HG02885 (cell line): Measurements from ENCODE around the gene FGD4.

Experiments used
- ATAC-seq: cut with Tn5 transposase; IDR thresholded peaks from one replicate; pipeline ENCODE4 v1.9.1; 2021; ENCODE audit warnings: mild to moderate bottlenecking; ENCODE audit not compliant: unreplicated experiment, poor library complexity

FGD4 gene

GRCh38 chr12:32402170-32402569 lies 2.8 kb downstream of the FGD4 start:
- no peak for ATAC-seq

- no peak for ATAC-seq
These were observed 3.6 kb downstream of the FGD4 start for GRCh38 chr12:32402946-32403345.

GRCh38 chr12:32407795-32408194 lies 8.4 kb downstream of the FGD4 start:
- ATAC-seq, result no peak

- no peak for ATAC-seq
These were observed 14.1 kb downstream of the FGD4 start for GRCh38 chr12:32413412-32413811.

GRCh38 chr12:32418221-32418620 lies 18.9 kb downstream of the FGD4 start:
- no peak for ATAC-seq

GRCh38 chr12:32418903-32419519 lies 19.7 kb downstream of the FGD4 start:
- no peak for ATAC-seq

- ATAC-seq, result peak; percentile 82
These were observed 20.2 kb downstream of the FGD4 start for GRCh38 chr12:32419520-32419960.

GRCh38 chr12:32420356-32420755 lies 21.0 kb downstream of the FGD4 start:
- no peak for ATAC-seq

GRCh38 chr12:32423559-32423958 lies 24.2 kb downstream of the FGD4 start:
- no peak for ATAC-seq

GRCh38 chr12:32431025-32431424 lies 31.7 kb downstream of the FGD4 start:
- no peak for ATAC-seq

- no peak for ATAC-seq
These were observed 36.8 kb downstream of the FGD4 start for GRCh38 chr12:32435921-32436705.

- ATAC-seq, result no peak
These were observed 37.7 kb downstream of the FGD4 start for GRCh38 chr12:32437095-32437515.

- ATAC-seq, result no peak
These were observed 40.9 kb downstream of the FGD4 start for GRCh38 chr12:32440120-32440865.

- ATAC-seq, result no peak
These were observed 44.1 kb downstream of the FGD4 start for GRCh38 chr12:32443491-32443890.

- ATAC-seq, result no peak
These were observed 45.5 kb downstream of the FGD4 start for GRCh38 chr12:32444895-32445294.

GRCh38 chr12:32445356-32445755 lies 46.0 kb downstream of the FGD4 start:
- no peak for ATAC-seq

- ATAC-seq, result no peak
These were observed 47.2 kb downstream of the FGD4 start for GRCh38 chr12:32446316-32447119.

GRCh38 chr12:32448586-32448985 lies 49.2 kb downstream of the FGD4 start:
- ATAC-seq, result peak; percentile 53

- no peak for ATAC-seq
These were observed 51.0 kb downstream of the FGD4 start for GRCh38 chr12:32450363-32450762.

GRCh38 chr12:32450768-32451167 lies 51.4 kb downstream of the FGD4 start:
- no peak for ATAC-seq
